Caco-2 (cell line): ENCODE data around the gene CARM1. TPM values are rescaled to one million over a fixed set of nuclear protein-coding genes. Genes with fewer than 3 reads are reported as not detected.
A peak's percentile ranks its signal among the peaks of the same experiment; 100 is the strongest.

Experiments used
- BruUV-seq: library from RNA; stranded (reverse); fragments of 400-500 nt; replicated peaks from 2 replicates; lab custom pipeline; 2021; lab: Mats Ljungman, UMichigan
- CTCF ChIA-PET: fragments of 300-600 bp; sonication (Branson Sonifier 250); formaldehyde crosslinking; loops from one replicate; lab custom pipeline; 2022; ENCODE audit warnings: antibody characterized with exemption; lab: Charles Lee
- POLR2A ChIA-PET: fragments of 300-600 bp; sonication (Branson Sonifier 250); formaldehyde crosslinking; loops from one replicate; lab custom pipeline; 2022; ENCODE audit warnings: antibody characterized with exemption; lab: Charles Lee
- DNase-seq, 2 experiments: peaks; one replicate each; pipeline versions ENCODE4 v3.0.0 to v3.0.0-alpha.2; 2020 to 2022
- H3K27me3 ChIP-seq: replicated peaks from 2 replicates; pipeline ENCODE4 v1.6.0; 2011; ENCODE audit warnings: low read length; ENCODE audit not compliant: control insufficient read depth, insufficient read depth
- H3K36me3 ChIP-seq: 2 replicates; pipeline ENCODE4 v1.5.1; 2011; ENCODE audit warnings: low read length; ENCODE audit not compliant: control insufficient read depth, insufficient read depth
- H3K4me1 ChIP-seq: fragments of 250-450 bp; sonication (Bioruptor Pico); 2 replicates; pipeline ENCODE4 v1.5.1; 2020; ENCODE audit warnings: mild to moderate bottlenecking
- H3K4me3 ChIP-seq: 2 replicates; pipeline ENCODE4 v1.5.1; 2011; ENCODE audit warnings: low read depth, mild to moderate bottlenecking, control low read depth, low read length
- H3K9me3 ChIP-seq: fragments of 250-450 bp; sonication (Bioruptor Pico); 2 replicates; pipeline ENCODE4 v1.5.1; 2020; ENCODE audit warnings: mild to moderate bottlenecking, moderate library complexity
- H3K27ac Mint-ChIP-seq: one replicate; pipeline ENCODE4 v1.8.0; 2022; ENCODE audit warnings: mixed read lengths; ENCODE audit not compliant: unreplicated experiment
- H3K27me3 Mint-ChIP-seq: one replicate; pipeline ENCODE4 v1.8.0; 2022; ENCODE audit warnings: mixed read lengths; ENCODE audit not compliant: insufficient read depth, unreplicated experiment
- H3K36me3 Mint-ChIP-seq: one replicate; pipeline ENCODE4 v1.8.0; 2022; ENCODE audit warnings: mild to moderate bottlenecking, mixed read lengths; ENCODE audit not compliant: insufficient read depth, unreplicated experiment
- H3K4me1 Mint-ChIP-seq: one replicate; pipeline ENCODE4 v1.8.0; 2022; ENCODE audit warnings: low read depth, mixed read lengths; ENCODE audit not compliant: unreplicated experiment
- H3K4me3 Mint-ChIP-seq: one replicate; pipeline ENCODE4 v1.8.0; 2022; ENCODE audit warnings: mild to moderate bottlenecking, moderate library complexity, mixed read lengths; ENCODE audit not compliant: unreplicated experiment
- H3K9me3 Mint-ChIP-seq: one replicate; pipeline ENCODE4 v1.8.0; 2022; ENCODE audit warnings: mixed read lengths; ENCODE audit not compliant: unreplicated experiment
- intact Hi-C: fragments of 100-400 bp; cut with micrococcal nuclease; formaldehyde crosslinking; loops from one replicate; pipeline ENCODE4 v1.10.0; 2022; ENCODE audit not compliant: unreplicated experiment
- total RNA-seq: library from RNA; stranded (reverse); gene quantifications from 2 replicates; pipeline ENCODE4 v1.2.3, GENCODE V29; 2022
- TF ChIP-seq, protein P1 (sequence below), 2 experiments: fragments of 200-600 bp in 1 of 2; IDR thresholded peaks; 1 replicate in 1 of 2; 2 replicates in 1 of 2; pipeline versions ENCODE4 v1.5.1 to v1.8.0; 2011 to 2022; ENCODE audit warnings: antibody characterized with exemption in 1 of 2, control low read depth in 1 of 2, inconsistent platforms in 1 of 2, low read depth in 1 of 2, low read length in 1 of 2, mild to moderate bottlenecking in 1 of 2, moderate library complexity in 1 of 2; ENCODE audit not compliant: insufficient read depth in 1 of 2, severe bottlenecking in 1 of 2, unreplicated experiment in 1 of 2

Gene CARM1
- total RNA-seq, 1 experiment from 2014 or later = 97.9 TPM

DNA sequence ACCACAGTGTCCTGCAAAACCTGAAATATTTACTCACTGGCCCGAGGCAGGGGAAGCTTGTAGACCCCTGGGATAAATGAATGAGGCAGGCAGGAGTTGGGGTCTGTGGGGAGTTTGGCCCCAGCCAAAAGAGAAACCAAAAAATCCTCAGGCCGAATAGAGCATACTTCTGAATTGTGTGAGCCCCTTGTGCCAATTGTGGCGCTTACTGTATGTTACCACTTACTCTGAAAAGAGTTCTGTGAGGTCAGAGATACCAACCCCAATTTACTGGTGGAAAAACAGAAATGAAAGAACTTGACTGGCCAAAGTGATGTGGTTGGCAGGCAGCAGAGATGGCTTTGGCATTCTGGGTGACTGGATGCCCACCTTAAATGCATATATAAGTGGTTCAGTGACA lies 6.9 kb downstream of the CARM1 start:
- H3K27me3 Mint-ChIP-seq = no peaks in the 10 kb centered on the region
- peak overlapping the region; percentile 99 for H3K27ac Mint-ChIP-seq
- no peaks in the 10 kb centered on the region for H3K27me3 ChIP-seq
- no peak for DNase-seq
- peaks cover 34% of the 10 kb centered on the region for H3K36me3 Mint-ChIP-seq
- no peaks in the 10 kb centered on the region for H3K9me3 ChIP-seq
- H3K4me3 ChIP-seq = no peak overlapping the region
- no peaks in the 10 kb centered on the region for H3K9me3 Mint-ChIP-seq
- peaks cover 31% of the 10 kb centered on the region for H3K4me1 ChIP-seq
- POLR2A ChIA-PET = no interaction called here
- H3K36me3 ChIP-seq = peaks cover 1% of the 10 kb centered on the region; the same call in 1 of the 2 replicates
- CTCF ChIA-PET = no interaction called here
- peaks cover 13% of the 10 kb centered on the region for H3K4me1 Mint-ChIP-seq
- no TSS peak for BruUV-seq
- H3K4me3 Mint-ChIP-seq = peak overlapping the region; percentile 19
- intact Hi-C loops = no loop called here
- TF ChIP-seq, protein P1, sequence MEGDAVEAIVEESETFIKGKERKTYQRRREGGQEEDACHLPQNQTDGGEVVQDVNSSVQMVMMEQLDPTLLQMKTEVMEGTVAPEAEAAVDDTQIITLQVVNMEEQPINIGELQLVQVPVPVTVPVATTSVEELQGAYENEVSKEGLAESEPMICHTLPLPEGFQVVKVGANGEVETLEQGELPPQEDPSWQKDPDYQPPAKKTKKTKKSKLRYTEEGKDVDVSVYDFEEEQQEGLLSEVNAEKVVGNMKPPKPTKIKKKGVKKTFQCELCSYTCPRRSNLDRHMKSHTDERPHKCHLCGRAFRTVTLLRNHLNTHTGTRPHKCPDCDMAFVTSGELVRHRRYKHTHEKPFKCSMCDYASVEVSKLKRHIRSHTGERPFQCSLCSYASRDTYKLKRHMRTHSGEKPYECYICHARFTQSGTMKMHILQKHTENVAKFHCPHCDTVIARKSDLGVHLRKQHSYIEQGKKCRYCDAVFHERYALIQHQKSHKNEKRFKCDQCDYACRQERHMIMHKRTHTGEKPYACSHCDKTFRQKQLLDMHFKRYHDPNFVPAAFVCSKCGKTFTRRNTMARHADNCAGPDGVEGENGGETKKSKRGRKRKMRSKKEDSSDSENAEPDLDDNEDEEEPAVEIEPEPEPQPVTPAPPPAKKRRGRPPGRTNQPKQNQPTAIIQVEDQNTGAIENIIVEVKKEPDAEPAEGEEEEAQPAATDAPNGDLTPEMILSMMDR (IDR thresholded peaks at IDR 0.05; ENCODE audit: insufficient read depth in 1 of 2, low read depth in 1 of 2, low read length in 1 of 2, severe bottlenecking in 1 of 2, unreplicated experiment in 1 of 2) = no peak

DNA sequence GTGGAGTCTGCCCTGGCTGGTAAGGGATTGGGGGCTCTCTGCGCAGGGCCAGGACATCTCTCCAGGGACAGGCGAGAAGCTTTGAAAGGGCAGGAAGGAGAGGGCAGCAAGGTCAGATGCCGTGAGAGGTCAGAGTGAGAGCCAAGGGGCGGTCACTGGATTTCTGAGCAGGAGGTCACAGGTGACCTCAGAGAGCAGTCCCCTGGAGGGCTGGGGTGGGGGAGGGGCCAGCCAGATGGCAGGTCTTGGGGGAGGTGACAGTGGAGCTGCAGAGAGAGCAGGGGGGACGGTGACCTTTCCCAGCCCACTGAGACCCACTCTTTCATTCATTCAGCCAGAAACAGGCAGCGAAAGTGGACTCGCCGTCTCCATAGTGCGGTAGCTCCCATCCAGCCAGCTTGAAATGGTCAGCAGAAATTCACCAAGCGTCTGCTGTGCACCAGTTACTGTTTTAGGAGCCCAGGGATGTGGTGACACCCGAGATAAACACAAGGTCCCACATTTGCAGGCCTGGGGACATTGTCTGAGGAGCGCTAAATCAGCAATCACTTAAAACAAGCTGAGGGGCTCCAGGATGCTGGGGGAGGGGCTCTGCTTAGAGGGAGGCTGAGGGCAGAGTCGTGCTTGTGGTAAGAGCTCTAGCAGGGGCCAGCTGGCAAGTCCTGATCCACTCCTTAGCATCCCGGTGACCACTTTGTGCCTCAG lies 10.2 kb downstream of the CARM1 start:
- Histone ChIP-seq H3K4me1 (peaks cover 20% of the 10 kb centered on the region), H3K4me3 (no peak overlapping the region), H3K9me3 (no peaks in the 10 kb centered on the region), H3K27me3 (no peaks in the 10 kb centered on the region), H3K36me3 (peaks cover 1% of the 10 kb centered on the region; the same call in 1 of the 2 replicates)
- peaks cover 13% of the 10 kb centered on the region for H3K36me3 Mint-ChIP-seq
- peaks cover 13% of the 10 kb centered on the region for H3K4me1 Mint-ChIP-seq
- H3K4me3 Mint-ChIP-seq = no peak overlapping the region
- DNase-seq = no peak
- ChIA-PET POLR2A (interaction anchor here (0.5 kb wide), 1 partner anchor 10 kb away, joined by 3 read pairs; no protein-coding TSS in a partner anchor), CTCF (interaction anchor here (0.7 kb wide), 1 partner anchor 1399 kb away, joined by 8 read pairs; no protein-coding TSS in a partner anchor)
- no peaks in the 10 kb centered on the region for H3K9me3 Mint-ChIP-seq
- H3K27ac Mint-ChIP-seq = peak overlapping the region; percentile 61
- TF ChIP-seq, protein P1 (IDR thresholded peaks at IDR 0.05; ENCODE audit: insufficient read depth in 1 of 2, low read depth in 1 of 2, low read length in 1 of 2, severe bottlenecking in 1 of 2, unreplicated experiment in 1 of 2) = no peak
- H3K27me3 Mint-ChIP-seq = no peaks in the 10 kb centered on the region
- intact Hi-C loops = no loop called here
- no TSS peak for BruUV-seq

DNA sequence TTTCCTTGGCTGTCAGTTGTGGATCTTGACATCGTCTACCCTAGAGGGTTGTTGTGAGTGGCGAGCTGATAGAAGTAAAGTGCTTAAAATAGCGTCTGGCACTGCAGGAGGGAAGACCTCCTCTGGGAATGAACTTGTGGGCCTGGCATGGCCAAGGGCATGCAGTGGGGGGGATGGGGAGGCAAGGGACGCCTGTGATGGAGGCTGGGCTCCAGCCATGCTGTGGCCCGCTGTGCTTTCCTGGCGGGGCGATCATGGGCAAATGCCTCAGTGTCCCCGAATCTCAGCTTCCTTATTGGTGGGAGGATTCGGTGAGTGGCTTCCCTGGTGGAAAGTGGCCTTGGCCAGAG lies 10.7 kb downstream of the CARM1 start:
- H3K4me1 Mint-ChIP-seq = peaks cover 13% of the 10 kb centered on the region

More for the DNA sequence above, 10.7 kb downstream of the CARM1 start:
- H3K4me3 Mint-ChIP-seq = no peak overlapping the region
- TF ChIP-seq, protein P1 (IDR thresholded peaks at IDR 0.05; ENCODE audit: insufficient read depth in 1 of 2, low read depth in 1 of 2, low read length in 1 of 2, severe bottlenecking in 1 of 2, unreplicated experiment in 1 of 2) = no peak
- no peaks in the 10 kb centered on the region for H3K27me3 Mint-ChIP-seq
- Histone ChIP-seq H3K36me3 (peaks cover 1% of the 10 kb centered on the region; the same call in 1 of the 2 replicates), H3K4me1 (peaks cover 20% of the 10 kb centered on the region), H3K9me3 (no peaks in the 10 kb centered on the region), H3K27me3 (no peaks in the 10 kb centered on the region), H3K4me3 (no peak overlapping the region)
- BruUV-seq = no TSS peak
- peaks cover 13% of the 10 kb centered on the region for H3K36me3 Mint-ChIP-seq
- POLR2A ChIA-PET = interaction anchor here (0.5 kb wide), 1 partner anchor 10 kb away, joined by 3 read pairs; no protein-coding TSS in a partner anchor
- CTCF ChIA-PET = interaction anchor here (0.7 kb wide), 1 partner anchor 1400 kb away, joined by 8 read pairs; no protein-coding TSS in a partner anchor
- H3K9me3 Mint-ChIP-seq = no peaks in the 10 kb centered on the region
- intact Hi-C loops = no loop called here
- no peak overlapping the region for H3K27ac Mint-ChIP-seq
- DNase-seq = no peak
